ENCODE data around the gene GPC1.
"Not testable (repeated sequence)": the region's sequence is repeated elsewhere in the genome, so short reads cannot be mapped to it uniquely, and the experiment has no call there.

Gene GPC1

GRCh38 chr2:240482141-240482540, 46.7 kb downstream of the GPC1 start:
- no peak overlapping the region for H3K4me3 ChIP-seq (ENCODE audit: low read length)
- no peak for TF ChIP-seq CTCF (IDR thresholded peaks at IDR 0.05; ENCODE audit: insufficient read depth, low read depth, low read length, missing control alignments)
- DNase-seq (ENCODE audit: low read depth) = no peak

GRCh38 chr2:240491483-240491882, 56.0 kb downstream of the GPC1 start:
- no peak overlapping the region for H3K4me3 ChIP-seq (ENCODE audit: low read length)
- DNase-seq (ENCODE audit: low read depth) = no peak
- no peak for TF ChIP-seq CTCF (IDR thresholded peaks at IDR 0.05; ENCODE audit: insufficient read depth, low read depth, low read length, missing control alignments)

GRCh38 chr2:240494194-240494793, 58.8 kb downstream of the GPC1 start:
- no peak for TF ChIP-seq CTCF (IDR thresholded peaks at IDR 0.05; ENCODE audit: insufficient read depth, low read depth, low read length, missing control alignments)
- H3K4me3 ChIP-seq (ENCODE audit: low read length) = no peak overlapping the region
- no peak for DNase-seq (ENCODE audit: low read depth)

- H3K4me3 ChIP-seq (ENCODE audit: low read length); DNase-seq (ENCODE audit: low read depth): not testable (repeated sequence)
- TF ChIP-seq CTCF (IDR thresholded peaks at IDR 0.05; ENCODE audit: insufficient read depth, low read depth, low read length, missing control alignments) = peak; percentile 30
Observed at GRCh38 chr2:240494942-240495341, 59.5 kb downstream of the GPC1 start.

- peak; percentile 51 for TF ChIP-seq CTCF (IDR thresholded peaks at IDR 0.05; ENCODE audit: insufficient read depth, low read depth, low read length, missing control alignments)
- DNase-seq (ENCODE audit: low read depth) = peak; percentile 68
Observed at GRCh38 chr2:240497082-240497481, 61.6 kb downstream of the GPC1 start.

GRCh38 chr2:240498171-240498957, 62.9 kb downstream of the GPC1 start:
- no peak for DNase-seq (ENCODE audit: low read depth)
- no peak for TF ChIP-seq CTCF (IDR thresholded peaks at IDR 0.05; ENCODE audit: insufficient read depth, low read depth, low read length, missing control alignments)
- H3K4me3 ChIP-seq (ENCODE audit: low read length) = no peak overlapping the region

More at GRCh38 chr2:240497082-240497481, 61.6 kb downstream of the GPC1 start:
- not testable (repeated sequence) for H3K4me3 ChIP-seq (ENCODE audit: low read length)

- TF ChIP-seq CTCF (IDR thresholded peaks at IDR 0.05; ENCODE audit: insufficient read depth, low read depth, low read length, missing control alignments) = no peak
- no peak for DNase-seq (ENCODE audit: low read depth)
Observed at GRCh38 chr2:240498958-240499260, 63.4 kb downstream of the GPC1 start.

More at GRCh38 chr2:240498958-240499260, 63.4 kb downstream of the GPC1 start:
- H3K4me3 ChIP-seq (ENCODE audit: low read length) = no peak overlapping the region
